DOHH2 (cell line): ENCODE measurements around the gene PLAAT2.

Experiments used
- H3F3A ChIP-seq: fragments of 200-600 bp; sonication (generic), shearing (Covaris generic); 2 replicates; pipeline ENCODE4 v1.6.0; 2016; ENCODE audit warnings: antibody characterized with exemption, mild to moderate bottlenecking; ENCODE audit not compliant: control insufficient read depth, insufficient read depth
- H3K27ac ChIP-seq: fragments of 200-600 bp; sonication (generic); 2 replicates; pipeline ENCODE4 v1.5.1; 2014; ENCODE audit warnings: low read depth, mild to moderate bottlenecking, low read length, moderate library complexity
- H3K27me3 ChIP-seq: fragments of 200-600 bp; sonication (generic); 2 replicates; pipeline ENCODE4 v1.6.1; 2014; ENCODE audit warnings: mild to moderate bottlenecking, low read length, mixed read lengths; ENCODE audit not compliant: control insufficient read depth
- H3K36me3 ChIP-seq: fragments of 200-600 bp; sonication (generic); 2 replicates; pipeline ENCODE4 v1.6.1; 2014; ENCODE audit warnings: mild to moderate bottlenecking, low read length, moderate library complexity, mixed read lengths; ENCODE audit not compliant: control insufficient read depth
- H3K4me1 ChIP-seq: fragments of 200-600 bp; sonication (generic); 2 replicates; pipeline ENCODE4 v1.6.1; 2014; ENCODE audit warnings: mild to moderate bottlenecking, low read length, mixed read lengths; ENCODE audit not compliant: control insufficient read depth
- H3K4me2 ChIP-seq: fragments of 200-600 bp; sonication (generic); 2 replicates; pipeline ENCODE4 v1.6.0; 2014; ENCODE audit warnings: mild to moderate bottlenecking, low read length, moderate library complexity
- H3K4me3 ChIP-seq: fragments of 200-600 bp; sonication (generic); 2 replicates; pipeline ENCODE4 v1.5.1; 2014; ENCODE audit warnings: mild to moderate bottlenecking, low read length, mixed read lengths
- H3K79me2 ChIP-seq: fragments of 200-600 bp; sonication (generic); 2 replicates; pipeline ENCODE4 v1.6.1; 2014; ENCODE audit warnings: mild to moderate bottlenecking, low read length, mixed read lengths; ENCODE audit not compliant: control insufficient read depth
- H3K9me2 ChIP-seq: fragments of 200-600 bp; sonication (generic); replicated peaks from 2 replicates; pipeline ENCODE4 v1.6.1; 2014; ENCODE audit warnings: mild to moderate bottlenecking, low read length, mixed read lengths; ENCODE audit not compliant: control insufficient read depth
- H3K9me3 ChIP-seq: fragments of 200-600 bp; sonication (generic); 2 replicates; pipeline ENCODE4 v1.6.1; 2014; ENCODE audit warnings: antibody characterized with exemption, low read length, mixed read lengths; ENCODE audit not compliant: control insufficient read depth, insufficient read depth
- H4K20me1 ChIP-seq: fragments of 200-600 bp; sonication (generic); 2 replicates; pipeline ENCODE4 v1.6.0; 2014; ENCODE audit warnings: low read depth, mild to moderate bottlenecking, antibody characterized with exemption, low read length, moderate library complexity; ENCODE audit not compliant: control insufficient read depth, insufficient read depth
- EZH2phosphoT487 ChIP-seq: fragments of 200-600 bp; sonication (generic); IDR thresholded peaks from 2 replicates; pipeline ENCODE4 v1.6.1; 2017; ENCODE audit warnings: borderline replicate concordance, mild to moderate bottlenecking, antibody characterized with exemption, low read length, moderate library complexity, mixed read lengths
- TF ChIP-seq, protein P1 (sequence below): fragments of 200-600 bp; sonication (generic); IDR thresholded peaks from one replicate; pipeline ENCODE4 v1.5.1; 2014; ENCODE audit warnings: antibody characterized with exemption, mild to moderate bottlenecking, low read depth, low read length; ENCODE audit not compliant: poor library complexity, severe bottlenecking

Gene PLAAT2

DNA sequence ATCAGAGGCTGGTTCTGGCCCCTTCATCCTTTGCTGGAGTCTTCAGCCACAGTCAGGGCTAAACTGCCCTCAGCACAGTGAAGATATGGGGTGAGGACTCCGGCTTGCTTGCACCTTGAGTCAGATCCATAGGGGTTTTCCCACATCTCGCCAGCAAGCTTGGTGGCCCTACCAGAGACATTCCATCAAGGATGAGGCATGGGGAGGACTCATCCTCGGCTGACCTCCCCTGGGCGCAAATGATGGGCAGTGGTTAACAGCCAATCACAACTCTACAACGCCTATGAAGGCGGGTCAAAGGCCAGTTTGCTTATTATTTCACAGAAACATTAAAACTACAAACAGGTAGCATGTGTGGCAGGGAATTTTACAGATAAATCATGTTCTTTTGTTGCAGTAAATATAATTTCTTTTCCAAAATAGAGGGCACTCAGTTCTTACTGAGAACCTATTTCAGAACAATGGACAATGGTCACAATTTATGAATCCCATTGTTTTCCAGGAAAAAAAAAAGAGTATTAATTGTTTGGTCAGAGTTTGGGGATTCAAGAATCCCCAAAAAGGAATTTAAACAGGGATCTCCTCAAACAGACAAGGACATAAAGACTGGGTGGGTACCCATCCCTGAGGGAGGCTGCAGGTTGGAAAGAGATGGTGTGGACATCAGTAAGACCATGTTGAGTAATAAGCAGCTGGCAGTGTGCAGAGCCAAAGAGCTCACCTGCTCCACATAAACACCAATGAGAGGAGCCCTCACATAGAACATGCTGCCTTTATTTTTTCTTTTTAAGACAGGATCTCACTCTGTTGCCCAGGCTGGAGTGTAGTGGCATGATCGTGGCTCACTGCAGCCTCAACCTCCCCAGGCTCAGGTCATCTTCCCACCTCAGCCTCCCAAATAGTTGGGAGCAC, 36.3 kb upstream of the PLAAT2 start:
- no peaks in the 10 kb centered on the region for H3K9me3 ChIP-seq
- TF ChIP-seq EZH2phosphoT487 = no peak
- TF ChIP-seq, protein P1, sequence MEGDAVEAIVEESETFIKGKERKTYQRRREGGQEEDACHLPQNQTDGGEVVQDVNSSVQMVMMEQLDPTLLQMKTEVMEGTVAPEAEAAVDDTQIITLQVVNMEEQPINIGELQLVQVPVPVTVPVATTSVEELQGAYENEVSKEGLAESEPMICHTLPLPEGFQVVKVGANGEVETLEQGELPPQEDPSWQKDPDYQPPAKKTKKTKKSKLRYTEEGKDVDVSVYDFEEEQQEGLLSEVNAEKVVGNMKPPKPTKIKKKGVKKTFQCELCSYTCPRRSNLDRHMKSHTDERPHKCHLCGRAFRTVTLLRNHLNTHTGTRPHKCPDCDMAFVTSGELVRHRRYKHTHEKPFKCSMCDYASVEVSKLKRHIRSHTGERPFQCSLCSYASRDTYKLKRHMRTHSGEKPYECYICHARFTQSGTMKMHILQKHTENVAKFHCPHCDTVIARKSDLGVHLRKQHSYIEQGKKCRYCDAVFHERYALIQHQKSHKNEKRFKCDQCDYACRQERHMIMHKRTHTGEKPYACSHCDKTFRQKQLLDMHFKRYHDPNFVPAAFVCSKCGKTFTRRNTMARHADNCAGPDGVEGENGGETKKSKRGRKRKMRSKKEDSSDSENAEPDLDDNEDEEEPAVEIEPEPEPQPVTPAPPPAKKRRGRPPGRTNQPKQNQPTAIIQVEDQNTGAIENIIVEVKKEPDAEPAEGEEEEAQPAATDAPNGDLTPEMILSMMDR = no peak
- no peak overlapping the region for H3K4me2 ChIP-seq
- no peak overlapping the region for H3K27ac ChIP-seq
- H3F3A ChIP-seq = no peaks in the 10 kb centered on the region
- H3K36me3 ChIP-seq = no peaks in the 10 kb centered on the region
- H3K27me3 ChIP-seq = no peaks in the 10 kb centered on the region
- H3K4me1 ChIP-seq = no peaks in the 10 kb centered on the region
- H3K4me3 ChIP-seq = no peak overlapping the region
- H4K20me1 ChIP-seq = no peaks in the 10 kb centered on the region
- H3K79me2 ChIP-seq = no peaks in the 10 kb centered on the region
- H3K9me2 ChIP-seq = no peaks in the 10 kb centered on the region

DNA sequence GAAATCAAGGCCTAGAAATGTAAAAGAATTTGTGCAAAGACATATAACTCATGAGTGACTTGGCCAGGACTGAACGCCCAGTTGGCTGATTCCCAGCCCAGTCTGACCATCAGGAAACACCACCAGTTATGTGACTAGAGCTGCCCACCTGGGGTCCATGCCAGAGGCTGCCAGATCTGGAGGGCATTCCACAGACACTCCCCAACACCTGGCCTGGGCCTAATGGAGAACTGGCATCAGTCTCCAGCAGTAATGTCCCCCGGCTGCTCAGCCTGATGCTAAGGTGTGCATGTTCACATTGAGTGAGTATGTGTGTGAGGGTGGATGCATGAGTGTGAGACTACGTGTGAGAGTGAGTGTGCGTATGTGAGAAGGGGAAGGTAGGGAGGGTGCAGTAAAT, 35.4 kb upstream of the PLAAT2 start:
- H3K9me3 ChIP-seq = no peaks in the 10 kb centered on the region
- no peaks in the 10 kb centered on the region for H3K27me3 ChIP-seq
- H3F3A ChIP-seq = no peaks in the 10 kb centered on the region
- no peak overlapping the region for H3K4me3 ChIP-seq
- no peak overlapping the region for H3K27ac ChIP-seq
- H3K9me2 ChIP-seq = no peaks in the 10 kb centered on the region
- no peaks in the 10 kb centered on the region for H3K79me2 ChIP-seq
- no peak for TF ChIP-seq EZH2phosphoT487
- TF ChIP-seq, protein P1 = no peak
- no peak overlapping the region for H3K4me2 ChIP-seq
- no peaks in the 10 kb centered on the region for H3K36me3 ChIP-seq
- no peaks in the 10 kb centered on the region for H4K20me1 ChIP-seq
- no peaks in the 10 kb centered on the region for H3K4me1 ChIP-seq

DNA sequence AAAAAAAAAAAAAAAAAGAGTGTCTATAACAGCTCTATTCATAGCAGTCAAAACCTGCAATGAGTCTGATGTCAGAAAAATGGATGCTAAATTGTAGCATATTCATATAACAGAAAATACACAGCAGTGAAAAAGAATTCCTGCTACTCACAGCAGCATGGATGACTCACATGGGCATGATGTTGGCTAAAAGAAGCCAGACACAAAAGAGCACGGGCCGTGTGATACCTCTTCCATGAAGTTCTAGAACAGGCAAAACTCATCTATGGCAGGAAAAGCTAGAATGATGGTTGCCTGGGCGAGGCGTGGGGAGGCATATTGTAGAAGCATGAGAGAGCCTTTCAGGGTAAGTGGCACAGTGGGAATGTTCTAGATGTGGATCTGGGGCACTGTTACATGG, 32.1 kb upstream of the PLAAT2 start:
- H3K4me3 ChIP-seq = no peak overlapping the region
- H3K9me3 ChIP-seq = no peaks in the 10 kb centered on the region
- H4K20me1 ChIP-seq = no peaks in the 10 kb centered on the region
- no peak for TF ChIP-seq EZH2phosphoT487
- TF ChIP-seq, protein P1 = no peak
- H3K27ac ChIP-seq = no peak overlapping the region
- no peaks in the 10 kb centered on the region for H3K4me1 ChIP-seq
- no peaks in the 10 kb centered on the region for H3K36me3 ChIP-seq
- no peaks in the 10 kb centered on the region for H3K9me2 ChIP-seq
- H3K79me2 ChIP-seq = no peaks in the 10 kb centered on the region
- H3F3A ChIP-seq = no peaks in the 10 kb centered on the region
- H3K4me2 ChIP-seq = no peak overlapping the region
- no peaks in the 10 kb centered on the region for H3K27me3 ChIP-seq
